PC-3 (cell line): ENCODE data around the gene OMP. TPM values are rescaled to one million over a fixed set of nuclear protein-coding genes. Genes with fewer than 3 reads are reported as not detected.

Experiments used
- ATAC-seq: fragments of 200-7000 bp; cut with Tn5 transposase; 2 replicates; pipeline ENCODE4 v1.9.1; 2020; ENCODE audit warnings: mild to moderate bottlenecking, moderate library complexity
- BruUV-seq: library from RNA; stranded (reverse); fragments of 400-500 nt; replicated peaks from 2 replicates; lab custom pipeline; 2021; lab: Mats Ljungman, UMichigan
- CTCF ChIA-PET: fragments of 300-600 bp; sonication (Branson Sonifier 250); formaldehyde crosslinking; loops from one replicate; lab custom pipeline; 2022; ENCODE audit warnings: antibody characterized with exemption; lab: Charles Lee
- POLR2A ChIA-PET: fragments of 300-600 bp; sonication (Branson Sonifier 250); formaldehyde crosslinking; loops from one replicate; lab custom pipeline; 2022; ENCODE audit warnings: antibody characterized with exemption; ENCODE audit not compliant: unreplicated experiment; lab: Charles Lee
- DNase-seq: peaks from one replicate; pipeline ENCODE4 v3.0.0-alpha.2; 2015
- H2AFZ ChIP-seq: fragments of 300-600 bp; sonication (generic); 2 replicates; pipeline ENCODE4 v1.6.0; 2016; ENCODE audit warnings: antibody characterized with exemption, low read length
- H3F3A ChIP-seq: fragments of 300-600 bp; sonication (generic); one replicate; pipeline ENCODE4 v1.6.0; 2017; ENCODE audit warnings: antibody characterized with exemption, low read length, control low read depth, mild to moderate bottlenecking; ENCODE audit not compliant: unreplicated experiment
- H3K27ac ChIP-seq: fragments of 300-600 bp; sonication (generic); 2 replicates; pipeline ENCODE4 v1.5.1; 2016; ENCODE audit warnings: mild to moderate bottlenecking, low read length
- H3K27me3 ChIP-seq: fragments of 300-600 bp; sonication (generic); 2 replicates; pipeline ENCODE4 v1.6.1; 2016; ENCODE audit warnings: low read length, mixed read lengths
- H3K36me3 ChIP-seq: fragments of 300-600 bp; sonication (generic); 2 replicates; pipeline ENCODE4 v1.6.1; 2016; ENCODE audit warnings: low read depth, mixed run types, low read length, mixed read lengths
- H3K4me1 ChIP-seq: fragments of 300-600 bp; sonication (generic); 2 replicates; pipeline ENCODE4 v1.5.1; 2016; ENCODE audit warnings: low read length; ENCODE audit not compliant: insufficient read depth
- H3K4me2 ChIP-seq: fragments of 300-600 bp; sonication (generic); 2 replicates; pipeline ENCODE4 v1.6.0; 2016; ENCODE audit warnings: low read length
- H3K4me3 ChIP-seq: fragments of 300-600 bp; sonication (generic); 2 replicates; pipeline ENCODE4 v1.5.1; 2016; ENCODE audit warnings: mild to moderate bottlenecking, low read length, mixed read lengths
- H3K79me2 ChIP-seq: fragments of 300-600 bp; sonication (generic); 2 replicates; pipeline ENCODE4 v1.6.1; 2017; ENCODE audit warnings: low read length, mixed read lengths
- H3K9ac ChIP-seq: fragments of 300-600 bp; sonication (generic); 2 replicates; pipeline ENCODE4 v1.6.0; 2016; ENCODE audit warnings: mild to moderate bottlenecking, low read length
- H3K9me2 ChIP-seq: fragments of 300-600 bp; sonication (generic); replicated peaks from 2 replicates; pipeline ENCODE4 v1.6.1; 2016; ENCODE audit warnings: mixed run types, low read length, mixed read lengths
- H3K9me3 ChIP-seq: fragments of 300-600 bp; sonication (generic); 2 replicates; pipeline ENCODE4 v1.6.1; 2016; ENCODE audit warnings: low read length, mixed read lengths
- H4K20me1 ChIP-seq: fragments of 300-600 bp; sonication (generic); 2 replicates; pipeline ENCODE4 v1.6.1; 2016; ENCODE audit warnings: low read length, mixed read lengths
- EZH2 ChIP-seq: fragments of 300-600 bp; sonication (generic); IDR thresholded peaks from one replicate; pipeline ENCODE4 v1.6.1; 2017; ENCODE audit warnings: antibody characterized with exemption, mild to moderate bottlenecking, low read length; ENCODE audit not compliant: unreplicated experiment
- EZH2phosphoT487 ChIP-seq: fragments of 300-600 bp; sonication (generic); IDR thresholded peaks from 2 replicates; pipeline ENCODE4 v1.6.1; 2018; ENCODE audit warnings: mild to moderate bottlenecking, antibody characterized with exemption, low read length, borderline replicate concordance
- intact Hi-C: fragments of 100-400 bp; cut with micrococcal nuclease; formaldehyde crosslinking; loops from 2 replicates; pipeline ENCODE4 v1.9.0; 2023
- total RNA-seq: library from RNA; depleted of rRNA; stranded (reverse); fragments of >200 nt; gene quantifications from 2 replicates; pipeline ENCODE4 v1.2.3, GENCODE V29; 2014
- TF ChIP-seq, protein P1 (sequence below): fragments of 300-600 bp; sonication (generic); conservative IDR thresholded peaks from 2 replicates; pipeline ENCODE4 v1.5.1; 2017; ENCODE audit warnings: antibody characterized with exemption, low read depth, mild to moderate bottlenecking, low read length

Gene OMP
- total RNA-seq, 1 experiment from 2014 or later, result not detected

DNA sequence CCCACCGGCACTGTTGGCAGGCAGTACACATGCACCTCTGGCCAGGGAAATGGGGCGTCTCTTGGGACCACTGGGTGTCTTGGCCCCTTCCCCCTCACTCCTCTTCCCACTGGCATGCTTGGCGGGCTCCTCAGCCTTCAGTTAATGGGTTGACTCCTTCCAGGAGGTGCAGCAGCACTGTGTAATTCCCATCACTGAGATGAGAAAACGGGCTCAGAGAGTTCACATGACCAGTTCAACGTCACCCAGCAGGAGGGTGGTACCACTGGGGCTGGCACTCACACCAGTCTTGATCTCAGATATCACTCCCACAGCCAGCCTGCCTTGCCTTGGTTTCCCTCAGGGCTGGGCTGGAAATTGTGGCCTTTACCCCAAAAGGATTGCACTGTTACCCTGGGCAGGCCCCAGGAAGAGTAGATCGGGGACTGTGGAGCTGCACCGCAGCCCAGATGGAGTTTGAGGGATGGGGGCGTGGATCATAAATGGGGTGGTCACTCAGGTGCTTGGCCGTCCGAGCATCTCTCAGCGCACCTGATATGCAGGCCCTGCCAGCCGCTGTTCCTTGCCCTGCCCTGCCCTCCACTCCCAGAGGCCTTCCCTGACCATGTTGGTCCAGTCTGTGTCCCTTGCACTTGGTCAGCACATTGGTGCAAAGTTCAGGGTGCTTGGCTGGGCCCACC, 18.9 kb upstream of the OMP start:
- Histone ChIP-seq H3K27me3 (no peaks in the 10 kb centered on the region), H3K27ac (no peak overlapping the region), H3K9me2 (no peaks in the 10 kb centered on the region), H3K9ac (no peak overlapping the region), H3K9me3 (no peaks in the 10 kb centered on the region), H3K79me2 (no peaks in the 10 kb centered on the region), H3F3A (no peaks in the 10 kb centered on the region), H2AFZ (no peak overlapping the region), H3K4me3 (no peak overlapping the region), H4K20me1 (no peaks in the 10 kb centered on the region), H3K4me2 (no peak overlapping the region), H3K4me1 (peaks cover 8% of the 10 kb centered on the region), H3K36me3 (no peaks in the 10 kb centered on the region)
- DNase-seq (no peak), ATAC-seq (no peak)
- no peak for TF ChIP-seq EZH2phosphoT487
- TF ChIP-seq, protein P1, sequence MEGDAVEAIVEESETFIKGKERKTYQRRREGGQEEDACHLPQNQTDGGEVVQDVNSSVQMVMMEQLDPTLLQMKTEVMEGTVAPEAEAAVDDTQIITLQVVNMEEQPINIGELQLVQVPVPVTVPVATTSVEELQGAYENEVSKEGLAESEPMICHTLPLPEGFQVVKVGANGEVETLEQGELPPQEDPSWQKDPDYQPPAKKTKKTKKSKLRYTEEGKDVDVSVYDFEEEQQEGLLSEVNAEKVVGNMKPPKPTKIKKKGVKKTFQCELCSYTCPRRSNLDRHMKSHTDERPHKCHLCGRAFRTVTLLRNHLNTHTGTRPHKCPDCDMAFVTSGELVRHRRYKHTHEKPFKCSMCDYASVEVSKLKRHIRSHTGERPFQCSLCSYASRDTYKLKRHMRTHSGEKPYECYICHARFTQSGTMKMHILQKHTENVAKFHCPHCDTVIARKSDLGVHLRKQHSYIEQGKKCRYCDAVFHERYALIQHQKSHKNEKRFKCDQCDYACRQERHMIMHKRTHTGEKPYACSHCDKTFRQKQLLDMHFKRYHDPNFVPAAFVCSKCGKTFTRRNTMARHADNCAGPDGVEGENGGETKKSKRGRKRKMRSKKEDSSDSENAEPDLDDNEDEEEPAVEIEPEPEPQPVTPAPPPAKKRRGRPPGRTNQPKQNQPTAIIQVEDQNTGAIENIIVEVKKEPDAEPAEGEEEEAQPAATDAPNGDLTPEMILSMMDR, result no peak
- TF ChIP-seq EZH2, result no peak
- CTCF ChIA-PET, result no interaction called here
- no TSS peak for BruUV-seq
- intact Hi-C loops, result no loop called here
- POLR2A ChIA-PET, result no interaction called here

DNA sequence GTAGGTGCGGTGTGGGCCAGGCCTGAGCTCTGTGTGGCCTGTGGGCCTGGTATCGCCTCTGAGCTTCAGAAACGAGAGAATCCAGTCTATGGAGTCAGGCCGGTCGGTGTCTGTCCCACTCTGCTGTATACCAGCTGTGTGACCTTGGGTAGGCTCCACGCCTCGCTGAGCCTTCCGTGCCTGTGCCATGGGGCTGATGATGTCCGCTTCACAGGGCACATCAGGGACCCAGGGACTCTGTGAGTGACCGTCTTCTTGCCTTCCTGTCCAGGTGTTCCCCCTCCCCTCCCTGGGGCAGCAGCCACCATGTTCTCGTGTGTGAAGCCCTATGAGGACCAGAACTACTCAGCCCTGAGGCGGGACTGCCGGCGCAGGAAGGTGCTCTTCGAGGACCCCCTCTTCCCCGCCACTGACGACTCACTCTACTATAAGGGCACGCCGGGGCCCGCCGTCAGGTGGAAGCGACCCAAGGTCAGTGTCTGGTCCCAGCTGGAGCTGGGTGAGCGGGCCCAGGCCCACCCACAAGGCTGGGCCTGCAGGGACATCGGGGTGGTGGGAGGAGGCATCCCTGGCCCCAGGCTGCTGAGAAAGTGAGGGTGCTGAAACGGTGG, 18.0 kb upstream of the OMP start:
- ChIA-PET CTCF (no interaction called here), POLR2A (no interaction called here)
- TF ChIP-seq, protein P1, result no peak
- TF ChIP-seq EZH2 (no peak), EZH2phosphoT487 (no peak)
- Histone ChIP-seq H3K9me2 (no peaks in the 10 kb centered on the region), H3K9me3 (no peaks in the 10 kb centered on the region), H3K4me2 (no peak overlapping the region), H3K27ac (no peak overlapping the region), H3K36me3 (no peaks in the 10 kb centered on the region), H3K4me3 (no peak overlapping the region), H4K20me1 (no peaks in the 10 kb centered on the region), H3K79me2 (no peaks in the 10 kb centered on the region), H2AFZ (no peak overlapping the region), H3K27me3 (no peaks in the 10 kb centered on the region), H3F3A (no peaks in the 10 kb centered on the region), H3K4me1 (peaks cover 14% of the 10 kb centered on the region), H3K9ac (no peak overlapping the region)
- no peak for DNase-seq
- intact Hi-C loops, result no loop called here
- BruUV-seq, result no TSS peak
- ATAC-seq, result no peak

DNA sequence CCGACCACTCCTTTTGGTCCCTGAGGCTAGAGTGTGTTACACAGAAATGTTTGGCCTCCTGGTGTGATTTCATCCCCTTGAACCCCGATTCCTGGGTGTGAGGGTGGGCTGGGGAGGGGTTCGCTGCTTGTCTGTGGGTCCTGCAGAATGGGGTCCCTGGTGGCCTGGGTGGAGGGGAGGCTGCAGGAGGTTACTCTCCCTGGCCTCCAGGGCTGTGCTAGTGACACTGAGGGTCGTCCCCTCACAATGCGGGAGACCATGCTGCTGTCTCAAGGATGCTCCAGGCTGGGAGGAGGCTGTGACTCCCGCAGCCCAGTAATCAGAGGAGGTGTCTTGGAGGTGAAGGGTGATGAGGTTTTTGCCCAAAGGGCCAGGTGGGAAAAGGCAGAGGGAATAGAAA, 17.0 kb upstream of the OMP start:
- ATAC-seq, result no peak
- intact Hi-C loops, result no loop called here
- Histone ChIP-seq H4K20me1 (no peaks in the 10 kb centered on the region), H3K79me2 (no peaks in the 10 kb centered on the region), H3K36me3 (no peaks in the 10 kb centered on the region), H3K9me2 (no peaks in the 10 kb centered on the region), H3K9ac (no peak overlapping the region), H3F3A (no peaks in the 10 kb centered on the region), H3K9me3 (no peaks in the 10 kb centered on the region), H3K4me3 (no peak overlapping the region), H3K4me1 (peaks cover 19% of the 10 kb centered on the region), H2AFZ (no peak overlapping the region), H3K27me3 (no peaks in the 10 kb centered on the region), H3K4me2 (no peak overlapping the region), H3K27ac (no peak overlapping the region)
- no TSS peak for BruUV-seq
- POLR2A ChIA-PET, result no interaction called here
- TF ChIP-seq, protein P1, result no peak
- TF ChIP-seq EZH2phosphoT487 (no peak), EZH2 (no peak)
- DNase-seq, result no peak
- CTCF ChIA-PET, result no interaction called here
